SK-N-SH (cell line): ENCODE measurements around the gene ERVH48-1. TPM values are rescaled to one million over a fixed set of nuclear protein-coding genes. Genes with fewer than 3 reads are reported as not detected.

ENCODE experiments used
- CTCF ChIA-PET: fragments of 300-600, 350-600 bp; formaldehyde crosslinking; extraction: SDS; loops from one replicate; lab custom pipeline; 2021; lab: Yijun Ruan, JAX
- POLR2A ChIA-PET: fragments of 350-600 bp; sonication (Branson Sonifier 250); formaldehyde crosslinking; extraction: SDS; loops from one replicate; lab custom pipeline; 2020; ENCODE audit warnings: antibody characterized with exemption, inconsistent platforms; lab: Yijun Ruan, JAX
- DNase-seq: peaks from one replicate; pipeline ENCODE4 v3.0.0; 2012
- H2AFZ ChIP-seq: fragments of 200-600 bp; sonication (generic); 2 replicates; pipeline ENCODE4 v1.8.1; 2016; ENCODE audit warnings: antibody characterized with exemption, mild to moderate bottlenecking, low read depth
- H3F3A ChIP-seq: fragments of 200-600 bp; sonication (generic); replicated peaks from 2 replicates; pipeline ENCODE3; 2016; ENCODE audit warnings: antibody characterized with exemption, mild to moderate bottlenecking; ENCODE audit not compliant: insufficient read depth
- H3K27ac ChIP-seq, 2 experiments: fragments of 200-500 bp in 1 of 2; fragments of 200-600 bp in 1 of 2; sonication (Bioruptor generic) in 1 of 2; sonication (generic), shearing (Covaris generic) in 1 of 2; 2 replicates each; pipeline versions ENCODE4 v1.5.1 to v1.6.1; 2014 to 2016; ENCODE audit warnings: low read depth in 2 of 2, inconsistent platforms in 1 of 2, low read length in 1 of 2, mild to moderate bottlenecking in 1 of 2, mixed read lengths in 1 of 2
- H3K27me3 ChIP-seq: fragments of 200-600 bp; sonication (generic), shearing (Covaris generic); 2 replicates; pipeline ENCODE4 v1.6.1; 2016; ENCODE audit warnings: mixed run types; ENCODE audit not compliant: insufficient read depth
- H3K36me3 ChIP-seq, 2 experiments: fragments of 200-500 bp in 1 of 2; fragments of 200-600 bp in 1 of 2; sonication (Bioruptor generic) in 1 of 2; sonication (generic) in 1 of 2; replicated peaks in 1 of 2; 2 replicates each; pipeline versions ENCODE3 to v1.5.1; 2014 to 2016; ENCODE audit warnings: low read length in 1 of 2, mild to moderate bottlenecking in 1 of 2; ENCODE audit not compliant: insufficient read depth in 2 of 2, control insufficient read depth in 1 of 2
- H3K4me1 ChIP-seq, 2 experiments: fragments of 200-500 bp in 1 of 2; fragments of 200-600 bp in 1 of 2; sonication (Bioruptor generic) in 1 of 2; sonication (generic), shearing (Covaris generic) in 1 of 2; 2 replicates each; pipeline versions ENCODE4 v1.5.1 to v1.6.1; 2014 to 2016; ENCODE audit warnings: low read depth in 1 of 2, low read length in 1 of 2, mixed run types in 1 of 2; ENCODE audit not compliant: insufficient read depth in 2 of 2, control insufficient read depth in 1 of 2
- H3K4me2 ChIP-seq: fragments of 200-600 bp; sonication (generic), shearing (Covaris generic); 2 replicates; pipeline ENCODE4 v1.6.1; 2017; ENCODE audit warnings: mixed run types
- H3K4me3 ChIP-seq, 2 experiments: fragments of 200-500 bp in 1 of 2; fragments of 200-600 bp in 1 of 2; sonication (Bioruptor generic) in 1 of 2; sonication (generic), shearing (Covaris generic) in 1 of 2; 2 replicates each; pipeline versions ENCODE4 v1.5.1 to v1.8.1; 2014 to 2016; ENCODE audit warnings: low read depth in 2 of 2, inconsistent platforms in 1 of 2, low read length in 1 of 2, mild to moderate bottlenecking in 1 of 2, mixed read lengths in 1 of 2, moderate library complexity in 1 of 2
- H3K79me2 ChIP-seq: fragments of 200-600 bp; sonication (generic); 2 replicates; pipeline ENCODE4 v1.8.1; 2017; ENCODE audit warnings: mild to moderate bottlenecking; ENCODE audit not compliant: insufficient read depth
- H3K9ac ChIP-seq: fragments of 200-600 bp; sonication (generic); 2 replicates; pipeline ENCODE4 v1.6.1; 2017; ENCODE audit warnings: mixed run types
- H3K9me2 ChIP-seq: fragments of 200-600 bp; sonication (generic); 2 replicates; pipeline ENCODE4 v1.6.1; 2017; ENCODE audit warnings: mixed run types
- H3K9me3 ChIP-seq: fragments of 200-600 bp; sonication (generic); 2 replicates; pipeline ENCODE4 v1.6.1; 2017; ENCODE audit warnings: mixed run types, mild to moderate bottlenecking, moderate library complexity
- H4K20me1 ChIP-seq: fragments of 200-600 bp; sonication (generic); 2 replicates; pipeline ENCODE4 v1.6.1; 2017; ENCODE audit warnings: mild to moderate bottlenecking, mixed run types; ENCODE audit not compliant: insufficient read depth
- CHD2 ChIP-seq: fragments of 150-350 bp; IDR thresholded peaks from 2 replicates; pipeline ENCODE4 v1.6.1; 2018; ENCODE audit warnings: low read length; ENCODE audit not compliant: partially characterized antibody
- CTCF ChIP-seq: fragments of 200-600 bp; sonication (generic); IDR thresholded peaks from 2 replicates; pipeline ENCODE4 v1.6.1; 2017; ENCODE audit warnings: antibody characterized with exemption, mild to moderate bottlenecking, moderate library complexity
- ELF1 ChIP-seq: IDR thresholded peaks from 2 replicates; pipeline ENCODE4 v1.4.0; 2012
- FOSL2 ChIP-seq: IDR thresholded peaks from 2 replicates; pipeline ENCODE4 v1.4.0; 2012; ENCODE audit warnings: low read depth, mild to moderate bottlenecking, moderate library complexity, borderline replicate concordance
- FOXJ3 ChIP-seq: sonication (generic); formaldehyde crosslinking; IDR thresholded peaks from 2 replicates; pipeline ENCODE4 v1.5.1; 2020; ENCODE audit warnings: mild to moderate bottlenecking, missing genetic modification reagents
- GABPA ChIP-seq: IDR thresholded peaks from 2 replicates; pipeline ENCODE4 v1.4.0; 2012; ENCODE audit warnings: low read depth, mild to moderate bottlenecking
- GATA2 ChIP-seq: sonication (generic); formaldehyde crosslinking; IDR thresholded peaks from 2 replicates; pipeline ENCODE4 v1.5.0; 2020; ENCODE audit warnings: mild to moderate bottlenecking, missing genetic modification reagents
- JUND ChIP-seq: IDR thresholded peaks from 2 replicates; pipeline ENCODE4 v1.4.0; 2012
- MEF2A ChIP-seq: IDR thresholded peaks from 2 replicates; pipeline ENCODE4 v1.4.0; 2012; ENCODE audit warnings: low read depth, borderline replicate concordance
- MXI1 ChIP-seq: IDR thresholded peaks from 2 replicates; pipeline ENCODE4 v1.6.1; 2012; ENCODE audit warnings: mild to moderate bottlenecking, low read depth, low read length, improper control_type of control experiment
- NFIC ChIP-seq: IDR thresholded peaks from 2 replicates; pipeline ENCODE4 v1.4.0; 2012; ENCODE audit warnings: borderline replicate concordance
- NRF1 ChIP-seq: IDR thresholded peaks from 2 replicates; pipeline ENCODE4 v1.6.1; 2012; ENCODE audit warnings: low read depth, mild to moderate bottlenecking, low read length
- POLR2AphosphoS5 ChIP-seq: IDR thresholded peaks from 2 replicates; pipeline ENCODE4 v1.6.1; 2012; ENCODE audit warnings: low read depth, low read length
- RCOR1 ChIP-seq: fragments of 150-350 bp; IDR thresholded peaks from 2 replicates; pipeline ENCODE4 v1.6.1; 2017; ENCODE audit warnings: antibody characterized with exemption, low read length
- RFX5 ChIP-seq: IDR thresholded peaks from 2 replicates; pipeline ENCODE4 v1.6.1; 2012; ENCODE audit warnings: mild to moderate bottlenecking, improper control_type of control experiment, low read length
- RXRA ChIP-seq: IDR thresholded peaks from 2 replicates; pipeline ENCODE4 v1.4.0; 2012; ENCODE audit warnings: low read depth, mild to moderate bottlenecking, borderline replicate concordance
- TCF12 ChIP-seq: IDR thresholded peaks from 2 replicates; pipeline ENCODE4 v1.4.0; 2012
- USF2 ChIP-seq: fragments of 150-350 bp; IDR thresholded peaks from 2 replicates; pipeline ENCODE4 v1.6.1; 2017; ENCODE audit warnings: antibody characterized with exemption, low read length, low read depth, borderline replicate concordance
- WGBS: methylation state at CpG from one replicate; pipeline ENCODE4 v1.1.6; 2017; ENCODE audit warnings: low lambda C conversion rate; 5-methylcytosine and 5-hydroxymethylcytosine counted together
- polyA plus RNA-seq, 3 experiments: library from polyadenylated mRNA; depleted of rRNA; stranded (reverse); fragments of >200 nt; gene quantifications; 2 replicates each; pipeline ENCODE4 v1.2.3, GENCODE V29; 2012
- TF ChIP-seq, protein P1 (sequence below): IDR thresholded peaks from 2 replicates; pipeline ENCODE4 v1.6.1; 2012; ENCODE audit warnings: mild to moderate bottlenecking, low read depth, low read length, moderate library complexity
- TF ChIP-seq, protein P2 (sequence below): fragments of 150-350 bp; IDR thresholded peaks from 2 replicates; pipeline ENCODE4 v1.6.1; 2016; ENCODE audit warnings: mild to moderate bottlenecking, low read depth, low read length

ERVH48-1 gene
- polyA plus RNA-seq, 1 of the 3 experiments (the other 2 are of a cell fraction) = not detected

DNA sequence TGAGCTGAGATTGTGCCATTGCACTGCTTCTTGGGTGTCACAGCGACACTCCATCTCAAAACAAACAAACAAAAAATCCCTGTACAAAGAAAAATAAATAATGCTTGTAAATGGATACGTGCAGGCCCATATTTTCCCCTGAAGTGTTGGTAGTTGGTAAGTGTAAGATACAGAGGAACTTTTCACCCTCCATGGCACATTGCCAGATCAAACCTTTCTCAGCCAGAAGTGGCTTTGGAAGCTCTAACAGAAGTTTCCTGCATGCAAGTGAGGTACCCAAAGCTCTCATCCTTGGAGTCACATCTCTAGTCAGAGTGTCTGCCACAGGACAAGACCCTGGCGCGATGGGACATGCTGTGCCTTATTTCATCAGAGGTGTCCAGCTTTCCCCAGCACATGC lies 25.0 kb downstream of the ERVH48-1 start:
- TF ChIP-seq USF2 (no peak), RCOR1 (no peak), NRF1 (no peak), GATA2 (CRISPR knock-in tag) (no peak), NFIC (no peak), RFX5 (no peak), FOSL2 (no peak), POLR2AphosphoS5 (no peak), TCF12 (no peak), GABPA (no peak)
- ChIA-PET CTCF (no interaction called here), POLR2A (no interaction called here)
- Histone ChIP-seq H3K36me3 (peaks cover 41 to 46% of the 10 kb centered on the region in 2 experiments), H4K20me1 (0 out of 2 replicates have a peak, but pooled peaks cover 3% of the 10 kb centered on the region), H3K4me3 (no peak overlapping the region), H3K9me2 (no peaks in the 10 kb centered on the region), H3K9ac (no peak overlapping the region), H3K27ac (no peak overlapping the region), H3K27me3 (no peaks in the 10 kb centered on the region), H3K79me2 (peaks cover 64% of the 10 kb centered on the region), H3K9me3 (no peaks in the 10 kb centered on the region), H3K4me1 (no peaks in the 10 kb centered on the region), H2AFZ (no peak overlapping the region), H3F3A (no peaks in the 10 kb centered on the region), H3K4me2 (no peak overlapping the region)
- 99% methylated on average over 4 of the region's 4 CpGs for WGBS
- no peak for DNase-seq

DNA sequence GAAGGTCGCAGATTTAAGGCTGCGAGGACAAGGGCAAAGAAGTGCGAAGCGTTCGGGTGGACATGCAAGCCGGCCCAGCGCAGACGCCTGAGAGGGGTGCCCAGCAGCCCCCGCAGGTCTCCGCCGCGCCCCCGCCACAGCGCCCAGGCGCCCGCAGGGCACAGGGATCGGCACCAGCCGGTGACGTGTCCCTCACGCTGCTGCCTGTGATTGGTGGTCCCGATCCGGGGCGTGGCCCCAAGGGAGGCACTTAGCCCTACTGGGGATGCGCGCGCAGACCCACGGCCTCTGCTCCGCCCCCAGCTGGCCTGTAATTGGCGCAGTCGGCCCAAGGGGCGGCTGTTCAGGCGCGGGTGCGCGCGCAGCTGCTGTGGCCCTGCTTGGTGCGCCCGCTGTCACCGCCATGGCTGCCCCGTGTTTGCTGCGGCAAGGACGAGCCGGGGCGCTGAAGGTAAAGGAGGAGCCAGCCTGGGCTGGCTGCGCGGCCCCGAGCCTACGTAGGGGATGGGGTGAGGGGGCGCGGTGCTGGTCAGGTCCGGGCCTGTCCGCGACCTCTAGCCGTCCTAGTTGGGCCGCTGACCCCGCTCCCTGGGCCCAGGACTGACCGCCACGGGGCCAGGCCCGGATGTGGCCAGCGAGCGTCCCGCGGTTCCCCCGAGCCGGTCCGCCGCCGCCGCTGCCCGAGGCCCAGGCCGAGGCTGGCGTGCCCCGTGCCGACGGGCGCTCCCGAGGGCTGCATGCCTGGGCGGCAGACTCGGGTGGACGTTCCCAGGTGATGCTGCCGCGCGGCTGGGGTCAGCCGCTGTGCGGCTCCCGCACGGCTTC lies 32.3 kb downstream of the ERVH48-1 start, which contains the start of gene NDUFV3:
Gene NDUFV3 (plus strand): TSS at position 379 of the 825 bp plus-strand sequence. CDS start 25 bp downstream, at position 404.
- H3K36me3 ChIP-seq = peaks cover 8 to 22% of the 10 kb centered on the region in 2 experiments
- H3K9me3 ChIP-seq = no peaks in the 10 kb centered on the region
- peaks cover 5% of the 10 kb centered on the region; the same call in 1 of the 2 replicates for H4K20me1 ChIP-seq
- peak within 1 kb of the TSS; percentile 94 for H3K4me2 ChIP-seq
- no peaks in the 10 kb centered on the region for H3K9me2 ChIP-seq
- CTCF ChIA-PET = interaction anchor here (0.8 to 1.3 kb wide), 2 partner anchors 16 to 239 kb away, joined by 3 to 4 read pairs; partner anchors contain the start of gene PDE9A
- H3K27me3 ChIP-seq = no peaks in the 10 kb centered on the region
- H3K79me2 ChIP-seq = peaks cover 42% of the 10 kb centered on the region
- 0% methylated on average over 2 of the region's 87 CpGs for WGBS
- peak within 1 kb of the TSS; percentile 92 for H3K9ac ChIP-seq
- peak within 1 kb of the TSS; percentile 85 to 92 for H3K27ac ChIP-seq
- H3K4me3 ChIP-seq = peak within 1 kb of the TSS; percentile 78 to 92
- POLR2A ChIA-PET = interaction anchor here (0.7 to 1.5 kb wide), 5 partner anchors 14 to 300 kb away, joined by 3 to 4 read pairs (median 3); partner anchors contain the start of genes PDE9A, PKNOX1 and WDR4
- H2AFZ ChIP-seq = peak within 1 kb of the TSS; percentile 69
- peaks cover 23% of the 10 kb centered on the region for H3F3A ChIP-seq
- H3K4me1 ChIP-seq = peaks cover 4 to 5% of the 10 kb centered on the region in 2 experiments; a peak in 2 of 4 replicates
- peak; percentile 99 for DNase-seq
- TF ChIP-seq ELF1 = no peak
- TF ChIP-seq MXI1 = peak; percentile 92
- TF ChIP-seq FOXJ3 (CRISPR knock-in tag) = no peak
- no peak for TF ChIP-seq MEF2A
- TF ChIP-seq GATA2 (CRISPR knock-in tag) = no peak
- no peak for TF ChIP-seq JUND
- TF ChIP-seq NRF1 = peak; percentile 78
- TF ChIP-seq, protein P1, sequence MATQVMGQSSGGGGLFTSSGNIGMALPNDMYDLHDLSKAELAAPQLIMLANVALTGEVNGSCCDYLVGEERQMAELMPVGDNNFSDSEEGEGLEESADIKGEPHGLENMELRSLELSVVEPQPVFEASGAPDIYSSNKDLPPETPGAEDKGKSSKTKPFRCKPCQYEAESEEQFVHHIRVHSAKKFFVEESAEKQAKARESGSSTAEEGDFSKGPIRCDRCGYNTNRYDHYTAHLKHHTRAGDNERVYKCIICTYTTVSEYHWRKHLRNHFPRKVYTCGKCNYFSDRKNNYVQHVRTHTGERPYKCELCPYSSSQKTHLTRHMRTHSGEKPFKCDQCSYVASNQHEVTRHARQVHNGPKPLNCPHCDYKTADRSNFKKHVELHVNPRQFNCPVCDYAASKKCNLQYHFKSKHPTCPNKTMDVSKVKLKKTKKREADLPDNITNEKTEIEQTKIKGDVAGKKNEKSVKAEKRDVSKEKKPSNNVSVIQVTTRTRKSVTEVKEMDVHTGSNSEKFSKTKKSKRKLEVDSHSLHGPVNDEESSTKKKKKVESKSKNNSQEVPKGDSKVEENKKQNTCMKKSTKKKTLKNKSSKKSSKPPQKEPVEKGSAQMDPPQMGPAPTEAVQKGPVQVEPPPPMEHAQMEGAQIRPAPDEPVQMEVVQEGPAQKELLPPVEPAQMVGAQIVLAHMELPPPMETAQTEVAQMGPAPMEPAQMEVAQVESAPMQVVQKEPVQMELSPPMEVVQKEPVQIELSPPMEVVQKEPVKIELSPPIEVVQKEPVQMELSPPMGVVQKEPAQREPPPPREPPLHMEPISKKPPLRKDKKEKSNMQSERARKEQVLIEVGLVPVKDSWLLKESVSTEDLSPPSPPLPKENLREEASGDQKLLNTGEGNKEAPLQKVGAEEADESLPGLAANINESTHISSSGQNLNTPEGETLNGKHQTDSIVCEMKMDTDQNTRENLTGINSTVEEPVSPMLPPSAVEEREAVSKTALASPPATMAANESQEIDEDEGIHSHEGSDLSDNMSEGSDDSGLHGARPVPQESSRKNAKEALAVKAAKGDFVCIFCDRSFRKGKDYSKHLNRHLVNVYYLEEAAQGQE = no peak; the same call in 1 of the 2 replicates
- TF ChIP-seq, protein P2, sequence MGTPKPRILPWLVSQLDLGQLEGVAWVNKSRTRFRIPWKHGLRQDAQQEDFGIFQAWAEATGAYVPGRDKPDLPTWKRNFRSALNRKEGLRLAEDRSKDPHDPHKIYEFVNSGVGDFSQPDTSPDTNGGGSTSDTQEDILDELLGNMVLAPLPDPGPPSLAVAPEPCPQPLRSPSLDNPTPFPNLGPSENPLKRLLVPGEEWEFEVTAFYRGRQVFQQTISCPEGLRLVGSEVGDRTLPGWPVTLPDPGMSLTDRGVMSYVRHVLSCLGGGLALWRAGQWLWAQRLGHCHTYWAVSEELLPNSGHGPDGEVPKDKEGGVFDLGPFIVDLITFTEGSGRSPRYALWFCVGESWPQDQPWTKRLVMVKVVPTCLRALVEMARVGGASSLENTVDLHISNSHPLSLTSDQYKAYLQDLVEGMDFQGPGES = no peak
- no peak for TF ChIP-seq CTCF
- TF ChIP-seq RXRA = no peak
- TF ChIP-seq GABPA = no peak
- peak; percentile 86 for TF ChIP-seq POLR2AphosphoS5
- no peak for TF ChIP-seq CHD2
